Parathyroid adenoma (tissue), 2 donors: Measurements from ENCODE around the gene ZBTB9.

Source experiments
- H2AFZ ChIP-seq: fragments of 300-600 bp; sonication (generic); one replicate; pipeline ENCODE4 v1.7.0; 2017; ENCODE audit warnings: antibody characterized with exemption, mild to moderate bottlenecking
- H3K27ac ChIP-seq: fragments of 300-600 bp; sonication (generic); one replicate; pipeline ENCODE4 v1.7.0; 2017
- H3K27me3 ChIP-seq: fragments of 300-600 bp; sonication (generic); one replicate; pipeline ENCODE4 v1.7.0; 2017; ENCODE audit warnings: low read length; ENCODE audit not compliant: control insufficient read depth, insufficient read depth
- H3K36me3 ChIP-seq: fragments of 300-600 bp; sonication (generic); one replicate; pipeline ENCODE4 v1.7.0; 2017; ENCODE audit warnings: low read length; ENCODE audit not compliant: control insufficient read depth, insufficient read depth
- H3K4me1 ChIP-seq: fragments of 300-600 bp; sonication (generic); one replicate; pipeline ENCODE4 v1.7.0; 2017; ENCODE audit warnings: control low read depth
- H3K4me2 ChIP-seq: fragments of 300-600 bp; sonication (generic); one replicate; pipeline ENCODE4 v1.7.0; 2017; ENCODE audit warnings: low read length
- H3K4me3 ChIP-seq: fragments of 300-600 bp; sonication (generic); one replicate; pipeline ENCODE4 v1.7.0; 2017; ENCODE audit warnings: low read depth, low read length
- H3K79me2 ChIP-seq: fragments of 300-600 bp; sonication (generic); one replicate; pipeline ENCODE4 v1.7.0; 2017; ENCODE audit warnings: control low read depth
- H3K9ac ChIP-seq: fragments of 300-600 bp; sonication (generic); one replicate; pipeline ENCODE4 v1.7.0; 2017; ENCODE audit warnings: mild to moderate bottlenecking
- H3K9me3 ChIP-seq: fragments of 300-600 bp; sonication (generic); one replicate; pipeline ENCODE4 v1.7.0; 2017; ENCODE audit warnings: low read length; ENCODE audit not compliant: control insufficient read depth
- TF ChIP-seq, protein P1 (sequence below): fragments of 300-600 bp; sonication (generic); IDR thresholded peaks from one replicate; pipeline ENCODE4 v1.7.0; 2017; ENCODE audit warnings: antibody characterized with exemption, mild to moderate bottlenecking
- donor health status: primary hyperparathyroidism.

Gene ZBTB9

GRCh38 chr6:33433544-33434191 lies 20.7 kb upstream of the ZBTB9 start:
- no peaks in the 10 kb centered on the region for H3K79me2 ChIP-seq
- H3K4me2 ChIP-seq = no peak overlapping the region
- H3K9me3 ChIP-seq = no peaks in the 10 kb centered on the region
- TF ChIP-seq, protein P1, sequence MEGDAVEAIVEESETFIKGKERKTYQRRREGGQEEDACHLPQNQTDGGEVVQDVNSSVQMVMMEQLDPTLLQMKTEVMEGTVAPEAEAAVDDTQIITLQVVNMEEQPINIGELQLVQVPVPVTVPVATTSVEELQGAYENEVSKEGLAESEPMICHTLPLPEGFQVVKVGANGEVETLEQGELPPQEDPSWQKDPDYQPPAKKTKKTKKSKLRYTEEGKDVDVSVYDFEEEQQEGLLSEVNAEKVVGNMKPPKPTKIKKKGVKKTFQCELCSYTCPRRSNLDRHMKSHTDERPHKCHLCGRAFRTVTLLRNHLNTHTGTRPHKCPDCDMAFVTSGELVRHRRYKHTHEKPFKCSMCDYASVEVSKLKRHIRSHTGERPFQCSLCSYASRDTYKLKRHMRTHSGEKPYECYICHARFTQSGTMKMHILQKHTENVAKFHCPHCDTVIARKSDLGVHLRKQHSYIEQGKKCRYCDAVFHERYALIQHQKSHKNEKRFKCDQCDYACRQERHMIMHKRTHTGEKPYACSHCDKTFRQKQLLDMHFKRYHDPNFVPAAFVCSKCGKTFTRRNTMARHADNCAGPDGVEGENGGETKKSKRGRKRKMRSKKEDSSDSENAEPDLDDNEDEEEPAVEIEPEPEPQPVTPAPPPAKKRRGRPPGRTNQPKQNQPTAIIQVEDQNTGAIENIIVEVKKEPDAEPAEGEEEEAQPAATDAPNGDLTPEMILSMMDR = no peak
- peaks cover 6% of the 10 kb centered on the region for H3K4me1 ChIP-seq
- no peaks in the 10 kb centered on the region for H3K36me3 ChIP-seq
- H3K27me3 ChIP-seq = no peaks in the 10 kb centered on the region
- no peak overlapping the region for H3K27ac ChIP-seq
- H3K9ac ChIP-seq = no peak overlapping the region
- H2AFZ ChIP-seq = no peak overlapping the region
- no peak overlapping the region for H3K4me3 ChIP-seq

GRCh38 chr6:33434961-33435360 lies 19.4 kb upstream of the ZBTB9 start:
- no peaks in the 10 kb centered on the region for H3K36me3 ChIP-seq
- no peak overlapping the region for H2AFZ ChIP-seq
- H3K27ac ChIP-seq = no peak overlapping the region
- H3K79me2 ChIP-seq = no peaks in the 10 kb centered on the region
- H3K9me3 ChIP-seq = no peaks in the 10 kb centered on the region
- H3K4me1 ChIP-seq = peaks cover 6% of the 10 kb centered on the region
- TF ChIP-seq, protein P1 = no peak
- H3K27me3 ChIP-seq = no peaks in the 10 kb centered on the region
- no peak overlapping the region for H3K9ac ChIP-seq
- no peak overlapping the region for H3K4me2 ChIP-seq
- no peak overlapping the region for H3K4me3 ChIP-seq

DNA sequence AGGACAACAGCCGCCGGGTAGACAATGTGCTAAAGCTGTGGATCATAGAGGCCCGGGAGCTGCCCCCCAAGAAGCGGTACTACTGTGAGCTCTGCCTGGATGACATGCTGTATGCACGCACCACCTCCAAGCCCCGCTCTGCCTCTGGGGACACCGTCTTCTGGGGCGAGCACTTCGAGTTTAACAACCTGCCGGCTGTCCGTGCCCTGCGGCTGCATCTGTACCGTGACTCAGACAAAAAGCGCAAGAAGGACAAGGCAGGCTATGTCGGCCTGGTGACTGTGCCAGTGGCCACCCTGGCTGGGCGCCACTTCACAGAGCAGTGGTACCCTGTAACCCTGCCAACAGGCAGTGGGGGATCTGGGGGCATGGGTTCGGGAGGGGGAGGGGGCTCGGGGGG lies 16.7 kb upstream of the ZBTB9 start:
- Histone ChIP-seq H3K27me3 (no peaks in the 10 kb centered on the region), H3K9ac (no peak overlapping the region), H3K36me3 (no peaks in the 10 kb centered on the region), H3K4me1 (no peaks in the 10 kb centered on the region), H3K79me2 (no peaks in the 10 kb centered on the region), H3K9me3 (no peaks in the 10 kb centered on the region), H2AFZ (no peak overlapping the region), H3K4me2 (no peak overlapping the region), H3K4me3 (no peak overlapping the region), H3K27ac (no peak overlapping the region)
- TF ChIP-seq, protein P1 = no peak

- Histone ChIP-seq H3K9ac (no peak overlapping the region), H3K27ac (no peak overlapping the region), H2AFZ (no peak overlapping the region), H3K4me1 (no peaks in the 10 kb centered on the region), H3K9me3 (no peaks in the 10 kb centered on the region), H3K79me2 (no peaks in the 10 kb centered on the region), H3K4me2 (no peak overlapping the region), H3K27me3 (no peaks in the 10 kb centered on the region), H3K4me3 (no peak overlapping the region), H3K36me3 (no peaks in the 10 kb centered on the region)
- TF ChIP-seq, protein P1 = no peak
These were observed 15.3 kb upstream of the ZBTB9 start for GRCh38 chr6:33438978-33439594.
